KG1 (cell line): ENCODE results near the gene PLGLB1.
"Not testable (repeated sequence)": the region's sequence is repeated elsewhere in the genome, so short reads cannot be mapped to it uniquely, and the experiment has no call there.

Experiments used
- DNase-seq: peaks from one replicate; lab custom pipeline; 2025; lab: John Stamatoyannopoulos, UW

The PLGLB1 gene

GRCh38 chr2:87021744-87022143, at the start of gene PLGLB1:
TSS of gene PLGLB1 (minus strand) at chr2:87021844. CDS start at chr2:87021783, 61 bp downstream.
- not testable (repeated sequence) for DNase-seq

GRCh38 chr2:87064305-87064704, 42.7 kb upstream of the PLGLB1 start:
- not testable (repeated sequence) for DNase-seq

DNA sequence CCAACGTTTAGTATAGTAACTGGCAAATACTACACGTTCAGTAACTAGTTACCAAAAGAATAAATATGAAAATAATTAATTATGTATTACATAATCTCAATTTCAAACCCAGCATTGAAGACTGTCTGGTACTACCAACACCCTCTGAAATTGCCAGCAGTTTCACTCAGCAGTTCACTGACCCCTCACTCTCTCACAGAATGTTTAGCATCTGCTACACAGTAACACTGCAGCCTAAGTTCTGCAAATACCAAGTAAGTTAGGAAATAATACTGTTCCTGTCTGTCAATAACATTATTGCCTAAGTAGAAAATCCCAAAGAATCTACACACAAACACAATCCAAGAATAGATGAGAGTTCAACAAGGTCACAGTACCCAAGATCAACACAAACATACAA, 41.8 kb upstream of the PLGLB1 start:
- DNase-seq, result not testable (repeated sequence)

DNA sequence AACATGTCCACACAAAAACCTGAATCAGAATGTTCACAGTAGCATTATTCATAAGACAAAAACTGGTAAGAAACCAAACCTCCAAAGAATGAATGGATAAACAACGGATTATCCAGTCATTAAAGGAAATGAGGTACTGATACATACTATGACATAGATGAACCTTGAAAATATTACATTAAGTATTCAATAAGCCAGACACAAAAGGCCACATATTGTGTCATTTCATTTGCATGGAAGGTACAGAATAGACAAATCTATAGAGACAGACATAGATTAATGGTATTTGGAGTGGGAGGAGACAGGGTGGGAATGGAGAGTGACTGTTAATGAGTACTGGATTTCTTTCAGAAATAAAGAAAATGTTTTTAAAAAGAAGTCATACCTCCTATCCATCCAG, 39.9 kb upstream of the PLGLB1 start:
- DNase-seq, result not testable (repeated sequence)

DNA sequence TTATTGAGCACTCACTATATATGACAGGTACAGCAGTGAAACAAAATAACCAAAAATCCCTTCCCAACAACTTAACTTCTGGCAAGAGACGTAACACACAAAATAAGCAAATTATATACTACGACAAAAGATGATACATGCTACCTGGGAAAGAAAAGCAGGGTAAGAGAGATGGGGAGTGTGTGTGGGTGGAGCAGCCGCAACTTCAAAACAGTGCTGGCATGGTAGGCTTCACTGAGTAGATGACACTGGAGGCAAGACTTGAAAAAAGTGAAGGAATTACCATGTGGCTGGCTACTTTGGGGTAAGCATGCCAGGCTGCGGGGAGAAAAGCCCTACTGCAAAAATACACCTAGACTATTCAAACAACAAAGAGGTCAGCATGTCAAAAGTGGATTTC, 36.0 kb upstream of the PLGLB1 start:
- not testable (repeated sequence) for DNase-seq

DNA sequence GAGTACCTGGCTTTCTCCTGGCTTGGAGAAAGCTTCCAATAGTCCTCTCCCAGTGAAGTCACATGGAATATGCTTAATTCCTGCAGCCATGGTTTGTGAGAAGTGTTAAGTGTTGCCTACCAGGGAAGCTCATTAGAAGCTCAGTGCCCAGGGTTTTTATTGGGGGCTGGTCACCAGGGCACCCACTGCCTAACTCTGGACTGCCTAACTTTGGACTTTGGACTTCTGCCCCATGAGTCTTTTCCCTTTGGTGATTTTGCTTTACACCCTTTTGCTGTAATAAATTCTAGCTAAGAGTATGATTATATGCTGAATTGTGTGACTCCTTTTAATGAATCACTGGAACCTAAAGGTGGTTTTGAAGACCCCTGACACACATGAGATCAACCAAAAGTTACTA, 35.2 kb upstream of the PLGLB1 start:
- not testable (repeated sequence) for DNase-seq

DNA sequence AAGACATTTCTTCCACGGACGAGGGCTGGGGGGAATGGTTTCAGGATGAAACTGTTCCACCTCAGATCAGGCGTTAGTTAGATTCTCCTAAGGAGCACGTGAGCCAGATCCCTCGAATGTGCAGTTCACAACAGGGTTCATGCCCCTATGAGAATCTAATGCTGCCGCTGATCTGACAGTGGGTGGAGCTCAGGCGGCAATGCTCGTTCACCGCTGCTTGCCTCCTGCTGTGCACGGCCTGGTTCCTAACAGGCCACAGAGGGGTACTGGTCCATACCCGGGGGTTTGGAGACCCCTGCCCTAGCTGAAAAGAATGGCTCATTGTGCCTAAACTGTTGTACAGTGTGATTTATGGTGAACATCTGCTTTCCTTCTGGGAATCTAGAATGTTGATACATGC, 34.8 kb upstream of the PLGLB1 start:
- not testable (repeated sequence) for DNase-seq

DNA sequence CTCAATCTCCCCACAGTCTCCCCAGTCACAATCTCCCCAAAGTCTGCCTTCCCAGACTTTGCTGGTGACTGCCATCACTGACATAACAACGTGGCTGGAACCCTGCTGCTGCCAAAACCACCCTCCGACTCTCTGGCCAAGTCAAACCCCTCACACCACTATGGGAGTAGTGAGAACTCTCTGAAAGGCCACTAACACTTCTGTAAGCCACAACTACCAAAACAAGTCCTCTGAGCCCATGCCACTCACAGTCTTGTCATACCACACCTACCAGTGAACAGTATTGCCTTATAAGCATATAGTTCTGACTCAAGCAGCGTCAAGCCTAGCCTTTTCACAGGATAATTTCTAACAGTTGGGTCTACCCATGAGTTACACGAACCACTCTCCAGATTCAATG, 32.7 kb upstream of the PLGLB1 start:
- not testable (repeated sequence) for DNase-seq

- DNase-seq, result not testable (repeated sequence)
These were observed 19.8 kb upstream of the PLGLB1 start for GRCh38 chr2:87041321-87041978.

GRCh38 chr2:87028607-87029006, 7.0 kb upstream of the PLGLB1 start:
- DNase-seq, result not testable (repeated sequence)

DNA sequence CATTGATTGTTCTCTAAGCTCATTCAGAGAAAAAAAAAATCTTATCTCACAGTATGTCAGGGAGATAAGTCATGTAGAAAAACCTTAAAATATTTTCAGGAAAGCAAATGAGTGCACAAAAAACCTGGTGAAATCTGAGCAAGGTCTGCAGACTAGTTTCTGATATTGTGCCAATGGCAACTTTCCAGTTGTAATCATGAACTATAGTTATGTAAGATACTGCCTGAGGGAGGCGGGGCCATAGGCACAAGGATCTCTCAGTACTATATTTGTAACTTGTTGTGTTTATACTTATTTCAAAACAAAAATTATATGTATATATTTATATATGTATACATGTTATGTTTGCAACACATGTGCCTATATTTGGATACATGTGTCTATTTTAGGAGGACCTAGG, 5.2 kb upstream of the PLGLB1 start:
- DNase-seq, result not testable (repeated sequence)

DNA sequence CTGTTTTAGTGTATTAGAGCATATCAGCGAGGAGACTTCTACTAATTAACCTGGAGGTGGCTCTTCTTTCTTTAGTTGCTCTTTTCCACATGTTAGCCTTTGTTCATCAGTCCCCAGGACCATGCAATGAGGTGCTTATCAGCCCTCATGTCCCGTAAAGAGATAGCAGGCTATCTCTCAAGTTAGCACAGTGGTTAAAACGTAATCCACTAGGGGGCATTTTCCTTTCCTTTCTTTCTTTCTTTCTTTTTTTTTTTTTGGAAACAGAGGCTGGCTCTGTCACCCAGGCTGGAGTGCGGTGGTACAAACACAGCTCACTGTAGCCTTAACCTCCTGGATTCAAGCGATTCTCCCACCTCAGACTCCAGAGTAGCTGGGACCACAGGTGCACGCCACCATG, 4.3 kb upstream of the PLGLB1 start:
- DNase-seq, result not testable (repeated sequence)

GRCh38 chr2:87023988-87024615, 2.5 kb upstream of the PLGLB1 start:
- DNase-seq, result not testable (repeated sequence)

- DNase-seq, result not testable (repeated sequence)
These were observed 601 bp downstream of the PLGLB1 start for GRCh38 chr2:87021043-87021442.

GRCh38 chr2:87019053-87019452, 2.6 kb downstream of the PLGLB1 start:
- DNase-seq, result not testable (repeated sequence)

DNA sequence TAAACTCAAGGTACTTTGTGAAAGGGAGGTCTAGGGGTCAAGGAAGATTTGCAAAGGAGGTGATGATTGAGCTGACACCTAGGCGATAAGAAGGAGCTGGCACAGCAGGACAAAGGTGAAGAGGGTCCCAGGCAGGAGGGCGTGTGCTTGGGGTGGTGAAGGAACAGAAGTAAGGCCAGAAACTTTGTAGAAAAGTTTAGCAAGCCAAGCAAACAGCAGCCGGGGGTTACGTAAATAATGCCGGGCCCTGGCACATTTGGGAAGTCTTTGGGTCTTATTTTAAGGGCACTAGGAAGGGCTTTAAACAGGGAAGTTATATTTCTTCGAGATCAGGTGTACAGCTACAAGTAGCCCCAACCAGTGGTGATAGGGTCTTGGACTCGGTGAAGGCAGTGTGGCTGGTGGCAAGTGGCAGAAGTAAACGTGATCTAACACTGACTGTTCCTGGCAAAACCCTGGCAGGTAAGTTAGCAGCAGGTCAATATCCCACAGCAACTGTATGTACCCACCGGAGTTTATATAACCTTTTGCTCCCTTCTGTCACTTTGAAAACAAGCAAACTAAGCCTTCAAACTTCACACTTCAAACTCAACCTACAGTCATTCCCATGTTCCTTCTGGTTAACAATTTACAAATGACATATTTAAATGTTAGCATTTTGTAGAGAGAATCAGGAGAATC, 7.0 kb downstream of the PLGLB1 start:
- not testable (repeated sequence) for DNase-seq

GRCh38 chr2:87004398-87004797, 17.2 kb downstream of the PLGLB1 start:
- not testable (repeated sequence) for DNase-seq
